ENCODE measurements around the gene FBXL20. TPM values are rescaled to one million over a fixed set of nuclear protein-coding genes. Genes with fewer than 3 reads are reported as not detected.

FBXL20 gene
- polyA plus RNA-seq, 1 donor = 8.8 TPM

- no peak overlapping the region for H3K27ac ChIP-seq (ENCODE audit: low read length)
- no peak overlapping the region for H3K4me3 ChIP-seq (ENCODE audit: low read length)
- H3K4me1 ChIP-seq (ENCODE audit: control insufficient read depth, insufficient read depth, low read length) = peaks cover 6% of the 10 kb centered on the region
- H3K27me3 ChIP-seq (ENCODE audit: control insufficient read depth, insufficient read depth, low read length) = peaks cover 52% of the 10 kb centered on the region
- no peak for DNase-seq
- no peaks in the 10 kb centered on the region for H3K36me3 ChIP-seq (ENCODE audit: control insufficient read depth, insufficient read depth, low read length)
- no CpG with 5 or more reads among the region's 1 CpG for WGBS (ENCODE audit: insufficient coverage, low lambda C conversion rate)
- H3K9me3 ChIP-seq (ENCODE audit: control insufficient read depth, low read depth, low read length) = no peaks in the 10 kb centered on the region
Observed at GRCh38 chr17:39230361-39230760, 171.1 kb downstream of the FBXL20 start.

GRCh38 chr17:39229274-39229913 is 172.0 kb downstream of the FBXL20 start:
- no CpG with 5 or more reads among the region's 11 CpGs for WGBS (ENCODE audit: insufficient coverage, low lambda C conversion rate)
- no peak overlapping the region for H3K27ac ChIP-seq (ENCODE audit: low read length)
- no peak overlapping the region for H3K4me3 ChIP-seq (ENCODE audit: low read length)
- peaks cover 61% of the 10 kb centered on the region for H3K27me3 ChIP-seq (ENCODE audit: control insufficient read depth, insufficient read depth, low read length)
- peaks cover 8% of the 10 kb centered on the region for H3K4me1 ChIP-seq (ENCODE audit: control insufficient read depth, insufficient read depth, low read length)
- no peaks in the 10 kb centered on the region for H3K36me3 ChIP-seq (ENCODE audit: control insufficient read depth, insufficient read depth, low read length)
- H3K9me3 ChIP-seq (ENCODE audit: control insufficient read depth, low read depth, low read length) = no peaks in the 10 kb centered on the region
- DNase-seq = no peak

- no peak for DNase-seq
- peaks cover 80% of the 10 kb centered on the region for H3K27me3 ChIP-seq (ENCODE audit: control insufficient read depth, insufficient read depth, low read length)
- no peaks in the 10 kb centered on the region for H3K9me3 ChIP-seq (ENCODE audit: control insufficient read depth, low read depth, low read length)
- no peak overlapping the region for H3K4me3 ChIP-seq (ENCODE audit: low read length)
- H3K4me1 ChIP-seq (ENCODE audit: control insufficient read depth, insufficient read depth, low read length) = peaks cover 8% of the 10 kb centered on the region
- no peak overlapping the region for H3K27ac ChIP-seq (ENCODE audit: low read length)
- no peaks in the 10 kb centered on the region for H3K36me3 ChIP-seq (ENCODE audit: control insufficient read depth, insufficient read depth, low read length)
- no CpG with 5 or more reads among the region's 2 CpGs for WGBS (ENCODE audit: insufficient coverage, low lambda C conversion rate)
Observed at GRCh38 chr17:39227364-39227919, 174.0 kb downstream of the FBXL20 start.

GRCh38 chr17:39225959-39226683 is 175.3 kb downstream of the FBXL20 start:
- H3K27ac ChIP-seq (ENCODE audit: low read length) = no peak overlapping the region
- DNase-seq = peak; percentile 55 to 58
- peak overlapping the region; percentile 9 for H3K4me3 ChIP-seq (ENCODE audit: low read length)
- H3K27me3 ChIP-seq (ENCODE audit: control insufficient read depth, insufficient read depth, low read length) = peaks cover 74% of the 10 kb centered on the region
- no peaks in the 10 kb centered on the region for H3K36me3 ChIP-seq (ENCODE audit: control insufficient read depth, insufficient read depth, low read length)
- H3K4me1 ChIP-seq (ENCODE audit: control insufficient read depth, insufficient read depth, low read length) = peaks cover 2% of the 10 kb centered on the region
- H3K9me3 ChIP-seq (ENCODE audit: control insufficient read depth, low read depth, low read length) = no peaks in the 10 kb centered on the region
- 40% methylated on average over 2 of the region's 24 CpGs for WGBS (ENCODE audit: insufficient coverage, low lambda C conversion rate)

- Histone ChIP-seq H3K27ac (ENCODE audit: low read length) (no peak within 1 kb of the TSS), H3K36me3 (ENCODE audit: control insufficient read depth, insufficient read depth, low read length) (no peaks in the 10 kb centered on the region), H3K9me3 (ENCODE audit: control insufficient read depth, low read depth, low read length) (no peaks in the 10 kb centered on the region), H3K4me1 (ENCODE audit: control insufficient read depth, insufficient read depth, low read length) (peaks cover 2% of the 10 kb centered on the region), H3K4me3 (ENCODE audit: low read length) (peak within 1 kb of the TSS; percentile 9), H3K27me3 (ENCODE audit: control insufficient read depth, insufficient read depth, low read length) (peaks cover 67% of the 10 kb centered on the region)
- no CpG with 5 or more reads among the region's 71 CpGs for WGBS (ENCODE audit: insufficient coverage, low lambda C conversion rate)
- DNase-seq = no peak
Observed at GRCh38 chr17:39225308-39225958, 176.0 kb downstream of the FBXL20 start, which contains the start of gene STAC2. TSS of gene STAC2 (minus strand) at chr17:39225945. CDS start at chr17:39225502, 443 bp downstream.

GRCh38 chr17:39224778-39225307 is 176.6 kb downstream of the FBXL20 start:
- H3K4me1 ChIP-seq (ENCODE audit: control insufficient read depth, insufficient read depth, low read length) = peaks cover 2% of the 10 kb centered on the region
- H3K4me3 ChIP-seq (ENCODE audit: low read length) = no peak overlapping the region
- no CpG with 5 or more reads among the region's 68 CpGs for WGBS (ENCODE audit: insufficient coverage, low lambda C conversion rate)
- peaks cover 67% of the 10 kb centered on the region for H3K27me3 ChIP-seq (ENCODE audit: control insufficient read depth, insufficient read depth, low read length)
- no peak for DNase-seq
- no peaks in the 10 kb centered on the region for H3K9me3 ChIP-seq (ENCODE audit: control insufficient read depth, low read depth, low read length)
- no peaks in the 10 kb centered on the region for H3K36me3 ChIP-seq (ENCODE audit: control insufficient read depth, insufficient read depth, low read length)
- H3K27ac ChIP-seq (ENCODE audit: low read length) = no peak overlapping the region

- Histone ChIP-seq H3K4me1 (ENCODE audit: control insufficient read depth, insufficient read depth, low read length) (peaks cover 2% of the 10 kb centered on the region), H3K9me3 (ENCODE audit: control insufficient read depth, low read depth, low read length) (no peaks in the 10 kb centered on the region), H3K4me3 (ENCODE audit: low read length) (no peak overlapping the region), H3K27ac (ENCODE audit: low read length) (no peak overlapping the region), H3K36me3 (ENCODE audit: control insufficient read depth, insufficient read depth, low read length) (no peaks in the 10 kb centered on the region), H3K27me3 (ENCODE audit: control insufficient read depth, insufficient read depth, low read length) (peaks cover 69% of the 10 kb centered on the region)
- DNase-seq = no peak
- WGBS (ENCODE audit: insufficient coverage, low lambda C conversion rate) = no CpG with 5 or more reads among the region's 33 CpGs
Observed at GRCh38 chr17:39223907-39224777, 177.3 kb downstream of the FBXL20 start.

- no peak overlapping the region for H3K4me3 ChIP-seq (ENCODE audit: low read length)
- no CpG with 5 or more reads among the region's 9 CpGs for WGBS (ENCODE audit: insufficient coverage, low lambda C conversion rate)
- no peak overlapping the region for H3K27ac ChIP-seq (ENCODE audit: low read length)
- no peaks in the 10 kb centered on the region for H3K9me3 ChIP-seq (ENCODE audit: control insufficient read depth, low read depth, low read length)
- DNase-seq = no peak
- peaks cover 70% of the 10 kb centered on the region for H3K27me3 ChIP-seq (ENCODE audit: control insufficient read depth, insufficient read depth, low read length)
- peaks cover 2% of the 10 kb centered on the region for H3K4me1 ChIP-seq (ENCODE audit: control insufficient read depth, insufficient read depth, low read length)
- no peaks in the 10 kb centered on the region for H3K36me3 ChIP-seq (ENCODE audit: control insufficient read depth, insufficient read depth, low read length)
Observed at GRCh38 chr17:39222866-39223834, 178.3 kb downstream of the FBXL20 start.

GRCh38 chr17:39222151-39222550 is 179.3 kb downstream of the FBXL20 start:
- H3K4me1 ChIP-seq (ENCODE audit: control insufficient read depth, insufficient read depth, low read length) = peaks cover 2% of the 10 kb centered on the region

More at GRCh38 chr17:39222151-39222550, 179.3 kb downstream of the FBXL20 start:
- H3K27me3 ChIP-seq (ENCODE audit: control insufficient read depth, insufficient read depth, low read length) = peaks cover 69% of the 10 kb centered on the region
- no peaks in the 10 kb centered on the region for H3K9me3 ChIP-seq (ENCODE audit: control insufficient read depth, low read depth, low read length)
- DNase-seq = no peak
- no peaks in the 10 kb centered on the region for H3K36me3 ChIP-seq (ENCODE audit: control insufficient read depth, insufficient read depth, low read length)
- no CpG with 5 or more reads among the region's 7 CpGs for WGBS (ENCODE audit: insufficient coverage, low lambda C conversion rate)
- H3K4me3 ChIP-seq (ENCODE audit: low read length) = no peak overlapping the region
- H3K27ac ChIP-seq (ENCODE audit: low read length) = no peak overlapping the region
